ENCODE results near the gene AP1G1. TPM values are rescaled to one million over a fixed set of nuclear protein-coding genes. Genes with fewer than 3 reads are reported as not detected.

AP1G1 gene
- total RNA-seq, 1 donor from 2014 or later: 104 TPM

DNA sequence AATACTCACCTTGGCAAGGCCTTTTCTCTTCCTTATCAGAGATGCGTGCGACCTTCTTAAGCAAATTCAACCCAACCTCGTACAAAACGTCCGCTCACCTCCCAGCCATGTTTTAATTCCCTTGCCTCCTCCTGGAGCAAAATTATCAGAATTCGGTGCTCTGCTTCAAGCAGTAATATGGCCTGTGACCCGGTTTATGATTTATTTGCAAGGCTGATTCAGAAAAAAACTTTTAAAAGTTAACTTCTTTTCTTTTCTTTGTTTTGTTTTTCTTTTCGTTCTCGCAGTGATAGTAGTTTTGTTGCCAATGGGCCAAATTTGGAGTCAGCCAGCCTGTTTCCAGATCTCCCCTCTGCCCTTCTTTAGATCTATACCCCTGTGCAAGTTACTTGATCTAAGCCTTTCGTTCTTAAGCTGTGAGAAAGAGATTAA is 84.3 kb downstream of the AP1G1 start, which contains the start of gene PHLPP2:
Gene PHLPP2 (minus strand): TSS at position 382 of the 432 bp plus-strand sequence. CDS start 9,906 bp downstream, outside the sequence.
- peaks cover 3% of the 10 kb centered on the region for H3K27me3 Mint-ChIP-seq (ENCODE audit: unreplicated experiment)
- peaks cover 12% of the 10 kb centered on the region for H3K4me1 Mint-ChIP-seq (ENCODE audit: unreplicated experiment)
- DNase-seq (ENCODE audit: low spot score): no peak
- H3K9me3 Mint-ChIP-seq (ENCODE audit: unreplicated experiment): no peaks in the 10 kb centered on the region
- TF ChIP-seq, protein P1, sequence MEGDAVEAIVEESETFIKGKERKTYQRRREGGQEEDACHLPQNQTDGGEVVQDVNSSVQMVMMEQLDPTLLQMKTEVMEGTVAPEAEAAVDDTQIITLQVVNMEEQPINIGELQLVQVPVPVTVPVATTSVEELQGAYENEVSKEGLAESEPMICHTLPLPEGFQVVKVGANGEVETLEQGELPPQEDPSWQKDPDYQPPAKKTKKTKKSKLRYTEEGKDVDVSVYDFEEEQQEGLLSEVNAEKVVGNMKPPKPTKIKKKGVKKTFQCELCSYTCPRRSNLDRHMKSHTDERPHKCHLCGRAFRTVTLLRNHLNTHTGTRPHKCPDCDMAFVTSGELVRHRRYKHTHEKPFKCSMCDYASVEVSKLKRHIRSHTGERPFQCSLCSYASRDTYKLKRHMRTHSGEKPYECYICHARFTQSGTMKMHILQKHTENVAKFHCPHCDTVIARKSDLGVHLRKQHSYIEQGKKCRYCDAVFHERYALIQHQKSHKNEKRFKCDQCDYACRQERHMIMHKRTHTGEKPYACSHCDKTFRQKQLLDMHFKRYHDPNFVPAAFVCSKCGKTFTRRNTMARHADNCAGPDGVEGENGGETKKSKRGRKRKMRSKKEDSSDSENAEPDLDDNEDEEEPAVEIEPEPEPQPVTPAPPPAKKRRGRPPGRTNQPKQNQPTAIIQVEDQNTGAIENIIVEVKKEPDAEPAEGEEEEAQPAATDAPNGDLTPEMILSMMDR (IDR thresholded peaks at IDR 0.05; ENCODE audit: unreplicated experiment): no peak
- H3K27ac Mint-ChIP-seq (ENCODE audit: unreplicated experiment): no peak within 1 kb of the TSS
- H3K4me3 Mint-ChIP-seq (ENCODE audit: unreplicated experiment): peak within 1 kb of the TSS; percentile 93
- H3K36me3 Mint-ChIP-seq (ENCODE audit: low read depth, unreplicated experiment): no peaks in the 10 kb centered on the region

- H3K4me1 Mint-ChIP-seq (ENCODE audit: unreplicated experiment): peaks cover 12% of the 10 kb centered on the region
- no peaks in the 10 kb centered on the region for H3K9me3 Mint-ChIP-seq (ENCODE audit: unreplicated experiment)
- H3K27me3 Mint-ChIP-seq (ENCODE audit: unreplicated experiment): peaks cover 3% of the 10 kb centered on the region
- H3K4me3 Mint-ChIP-seq (ENCODE audit: unreplicated experiment): peak overlapping the region; percentile 93
- DNase-seq (ENCODE audit: low spot score): peak; percentile 75
- H3K27ac Mint-ChIP-seq (ENCODE audit: unreplicated experiment): no peak overlapping the region
- TF ChIP-seq, protein P1 (IDR thresholded peaks at IDR 0.05; ENCODE audit: unreplicated experiment): no peak
- H3K36me3 Mint-ChIP-seq (ENCODE audit: low read depth, unreplicated experiment): no peaks in the 10 kb centered on the region
Observed at GRCh38 chr16:71723537-71724319, 84.9 kb downstream of the AP1G1 start.

DNA sequence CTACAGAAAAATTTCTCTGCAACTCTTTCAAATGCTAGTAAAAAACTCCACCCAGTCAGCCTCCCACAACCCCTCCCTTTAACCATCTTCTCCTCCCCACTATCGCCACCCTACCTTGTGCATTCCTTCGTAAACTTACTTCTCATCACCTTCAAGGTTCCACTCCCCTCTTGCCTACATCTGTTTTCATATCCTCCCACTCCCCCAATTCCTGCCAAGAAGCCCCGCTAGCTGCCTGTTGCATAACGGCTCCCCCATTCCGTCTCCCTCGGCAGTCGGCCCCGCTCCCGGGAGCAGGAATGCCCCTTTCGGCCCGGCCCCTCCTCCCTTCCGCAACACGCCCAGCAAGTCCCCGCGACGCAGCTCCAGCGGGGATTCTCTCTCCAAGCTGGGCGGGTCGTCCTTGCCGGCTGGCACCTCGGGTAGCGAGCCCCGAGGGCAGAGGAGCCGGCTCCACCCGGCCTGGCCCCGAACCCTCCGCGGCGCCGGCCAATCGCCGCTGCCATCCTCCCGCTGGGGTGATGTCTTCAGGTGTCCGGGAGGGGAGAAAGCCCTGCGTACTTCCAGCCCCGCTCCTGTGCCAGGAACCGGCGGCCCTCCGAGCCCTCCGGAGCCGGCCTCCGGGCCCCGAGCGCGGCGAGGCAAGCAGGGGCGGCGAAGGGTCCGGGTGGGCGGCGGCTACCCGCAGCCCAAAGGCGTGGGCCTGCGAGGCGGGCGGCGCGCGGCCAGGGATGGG is 85.7 kb downstream of the AP1G1 start:
- DNase-seq (ENCODE audit: low spot score): peak; percentile 63
- H3K9me3 Mint-ChIP-seq (ENCODE audit: unreplicated experiment): no peaks in the 10 kb centered on the region
- peaks cover 3% of the 10 kb centered on the region for H3K27me3 Mint-ChIP-seq (ENCODE audit: unreplicated experiment)
- TF ChIP-seq, protein P1 (IDR thresholded peaks at IDR 0.05; ENCODE audit: unreplicated experiment): no peak
- H3K27ac Mint-ChIP-seq (ENCODE audit: unreplicated experiment): peak overlapping the region; percentile 42
- H3K4me1 Mint-ChIP-seq (ENCODE audit: unreplicated experiment): peaks cover 12% of the 10 kb centered on the region
- H3K36me3 Mint-ChIP-seq (ENCODE audit: low read depth, unreplicated experiment): no peaks in the 10 kb centered on the region
- H3K4me3 Mint-ChIP-seq (ENCODE audit: unreplicated experiment): peak overlapping the region; percentile 94

DNA sequence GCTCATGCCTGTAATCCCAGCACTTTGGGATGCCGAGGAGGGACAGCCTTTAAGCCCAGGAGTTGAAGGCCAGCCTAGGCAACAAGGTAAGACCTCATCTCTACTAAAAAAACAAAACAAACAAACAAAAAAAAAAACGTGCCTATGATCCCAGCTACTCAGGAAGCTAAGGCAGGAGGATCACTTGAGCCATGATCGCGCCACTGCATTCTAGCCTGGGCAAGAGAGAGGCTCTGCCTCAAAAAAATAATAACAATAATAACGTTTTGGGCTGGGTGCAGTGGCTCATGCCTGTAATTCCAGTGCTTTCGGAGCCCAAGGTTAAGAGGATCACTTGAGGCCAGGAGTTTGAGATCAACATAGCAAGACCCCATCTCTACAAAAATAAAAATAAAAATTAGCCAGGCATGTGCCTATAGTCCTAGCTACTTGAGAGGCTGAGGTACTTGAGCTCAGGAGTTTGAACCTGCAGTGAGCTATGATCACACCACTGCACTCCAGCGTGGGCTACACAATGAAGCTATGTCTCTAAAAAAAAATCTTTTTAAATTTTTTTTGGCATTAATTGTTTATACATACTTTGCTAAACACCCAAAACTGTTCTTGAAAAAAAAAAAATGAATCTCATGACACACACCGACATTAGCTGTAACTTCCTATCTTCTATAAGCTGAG is 87.4 kb downstream of the AP1G1 start:
- TF ChIP-seq, protein P1 (IDR thresholded peaks at IDR 0.05; ENCODE audit: unreplicated experiment): no peak
- no peak for DNase-seq (ENCODE audit: low spot score)
- H3K9me3 Mint-ChIP-seq (ENCODE audit: unreplicated experiment): no peaks in the 10 kb centered on the region
- no peak overlapping the region for H3K4me3 Mint-ChIP-seq (ENCODE audit: unreplicated experiment)
- H3K27me3 Mint-ChIP-seq (ENCODE audit: unreplicated experiment): peaks cover 3% of the 10 kb centered on the region
- no peak overlapping the region for H3K27ac Mint-ChIP-seq (ENCODE audit: unreplicated experiment)
- peaks cover 6% of the 10 kb centered on the region for H3K4me1 Mint-ChIP-seq (ENCODE audit: unreplicated experiment)
- H3K36me3 Mint-ChIP-seq (ENCODE audit: low read depth, unreplicated experiment): no peaks in the 10 kb centered on the region
